ENCODE measurements around the gene TCF12. TPM values are rescaled to one million over a fixed set of nuclear protein-coding genes. Genes with fewer than 3 reads are reported as not detected.

The TCF12 gene
- total RNA-seq, 1 experiment from 2014 or later = 76.7 TPM

DNA sequence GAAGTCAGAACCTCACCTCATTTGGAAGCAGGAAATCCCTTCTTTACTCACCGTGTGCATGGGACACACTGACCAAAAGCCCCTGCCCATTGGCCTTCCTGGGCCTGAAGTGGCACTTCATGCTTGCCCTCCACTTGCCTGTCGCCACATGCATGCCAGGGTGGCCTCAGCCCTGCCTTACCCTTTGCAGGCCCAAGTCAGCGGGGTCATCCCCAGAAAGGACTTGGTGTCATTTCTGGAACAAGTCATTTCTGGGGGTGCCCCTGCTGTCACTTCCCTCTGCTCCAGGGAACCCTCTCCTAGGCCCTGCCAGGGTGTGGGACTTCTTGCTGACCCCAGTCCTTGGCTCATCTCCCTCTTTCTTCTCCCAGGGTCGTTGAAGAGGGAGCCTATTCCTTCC lies 398.0 kb downstream of the TCF12 start:
- Histone ChIP-seq H4K91ac (ENCODE audit: insufficient read length, low read depth, low read length) (no peak overlapping the region), H3K79me2 (ENCODE audit: insufficient read depth, low read length) (no peaks in the 10 kb centered on the region)
- WGBS (ENCODE audit: extremely low coverage, insufficient read length, low lambda C conversion rate) = no CpG with 5 or more reads among the region's 4 CpGs

More for the DNA sequence above, 398.0 kb downstream of the TCF12 start:
- TF ChIP-seq, protein P1, sequence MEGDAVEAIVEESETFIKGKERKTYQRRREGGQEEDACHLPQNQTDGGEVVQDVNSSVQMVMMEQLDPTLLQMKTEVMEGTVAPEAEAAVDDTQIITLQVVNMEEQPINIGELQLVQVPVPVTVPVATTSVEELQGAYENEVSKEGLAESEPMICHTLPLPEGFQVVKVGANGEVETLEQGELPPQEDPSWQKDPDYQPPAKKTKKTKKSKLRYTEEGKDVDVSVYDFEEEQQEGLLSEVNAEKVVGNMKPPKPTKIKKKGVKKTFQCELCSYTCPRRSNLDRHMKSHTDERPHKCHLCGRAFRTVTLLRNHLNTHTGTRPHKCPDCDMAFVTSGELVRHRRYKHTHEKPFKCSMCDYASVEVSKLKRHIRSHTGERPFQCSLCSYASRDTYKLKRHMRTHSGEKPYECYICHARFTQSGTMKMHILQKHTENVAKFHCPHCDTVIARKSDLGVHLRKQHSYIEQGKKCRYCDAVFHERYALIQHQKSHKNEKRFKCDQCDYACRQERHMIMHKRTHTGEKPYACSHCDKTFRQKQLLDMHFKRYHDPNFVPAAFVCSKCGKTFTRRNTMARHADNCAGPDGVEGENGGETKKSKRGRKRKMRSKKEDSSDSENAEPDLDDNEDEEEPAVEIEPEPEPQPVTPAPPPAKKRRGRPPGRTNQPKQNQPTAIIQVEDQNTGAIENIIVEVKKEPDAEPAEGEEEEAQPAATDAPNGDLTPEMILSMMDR (conservative IDR thresholded peaks at IDR 0.05) = no peak
- Histone ChIP-seq H4K8ac (replicated peaks; ENCODE audit: insufficient read length, low read depth, low read length) (no peak overlapping the region), H3K23me2 (ENCODE audit: insufficient read length, low read depth, low read length, poor library complexity, severe bottlenecking) (no peaks in the 10 kb centered on the region), H2BK20ac (ENCODE audit: low read depth, low read length, poor library complexity, severe bottlenecking) (no peak overlapping the region), H3K27me3 (ENCODE audit: insufficient read depth, low read length) (no peaks in the 10 kb centered on the region), H3K27ac (ENCODE audit: insufficient read length, low read depth, low read length) (no peak overlapping the region), H3K79me1 (ENCODE audit: insufficient read depth, low read depth, low read length, poor library complexity, severe bottlenecking) (no peaks in the 10 kb centered on the region), H3K4me1 (ENCODE audit: insufficient read depth, low read length) (no peaks in the 10 kb centered on the region), H4K5ac (ENCODE audit: insufficient read length, low read depth, low read length) (no peak overlapping the region), H3K56ac (ENCODE audit: insufficient read length, low read depth, low read length) (no peak overlapping the region), H3K18ac (ENCODE audit: insufficient read length, low read depth, low read length) (no peak overlapping the region), H3K9ac (ENCODE audit: extremely low read depth, insufficient read length, low read length) (no peak overlapping the region), H3T11ph (ENCODE audit: low read length) (no peak overlapping the region), H4K20me1 (ENCODE audit: control insufficient read depth, insufficient read depth, insufficient read length) (no peaks in the 10 kb centered on the region), H2BK120ac (ENCODE audit: low read depth, low read length, poor library complexity, severe bottlenecking) (no peak overlapping the region), H3K4me2 (ENCODE audit: insufficient read depth, insufficient read length, low read length) (no peak overlapping the region), H2BK5ac (ENCODE audit: insufficient read length, low read length) (no peak overlapping the region), H3K14ac (ENCODE audit: insufficient read depth, low read length) (no peak overlapping the region), H2BK12ac (ENCODE audit: insufficient read length, low read depth, low read length) (no peak overlapping the region), H3K4ac (ENCODE audit: low read depth, low read length) (no peak overlapping the region), H2AK5ac (ENCODE audit: insufficient read length, low read length) (no peak overlapping the region), H2BK15ac (ENCODE audit: low read depth, low read length) (no peak overlapping the region), H2AFZ (ENCODE audit: low read length) (no peak overlapping the region), H3K9me3 (ENCODE audit: control insufficient read depth, low read depth, low read length) (no peaks in the 10 kb centered on the region), H3K23ac (ENCODE audit: insufficient read length, low read depth, low read length) (no peak overlapping the region)
- Mint-ChIP-seq H3K27me3 (ENCODE audit: low read depth) (no peaks in the 10 kb centered on the region), H3K27ac (no peak overlapping the region), H3K4me1 (peaks cover 10 to 20% of the 10 kb centered on the region in 2 experiments), H3K4me3 (no peak overlapping the region), H3K9me3 (no peaks in the 10 kb centered on the region; a peak in 2 of 5 replicates), H3K36me3 (ENCODE audit: insufficient read depth in 1 of 3, low read depth in 3 of 3) (no peaks in the 10 kb centered on the region; a peak in 1 of 7 replicates)
- DNase-seq = no peak

Measured in H9 (cell line).